Fibroblast of lung (primary cell): ENCODE data around the gene ATG7.

Experiments
- CTCF ChIP-seq, 2 donors: IDR thresholded peaks in 1 of 2; conservative IDR thresholded peaks in 1 of 2; 1 replicate in 1 of 2; 2 replicates in 1 of 2; pipeline ENCODE4 v1.5.1; 2011 to 2012; ENCODE audit warnings: low read length in 2 of 2, control low read depth in 1 of 2, inconsistent platforms in 1 of 2, low read depth in 1 of 2, mild to moderate bottlenecking in 1 of 2
- EZH2 ChIP-seq: IDR thresholded peaks from 2 replicates; pipeline ENCODE4 v1.5.1; 2012; ENCODE audit warnings: low read length, control low read depth, mild to moderate bottlenecking; ENCODE audit errors: missing control alignments

GRCh38 chr3:11351451-11351850 lies 79.3 kb downstream of the ATG7 start:
- TF ChIP-seq CTCF (conservative IDR thresholded peaks at IDR 0.05 in 1 of 2, IDR thresholded peaks at IDR 0.05 in 1 of 2; ENCODE audit: low read depth in 1 of 2, low read length in 2 of 2) (no peak), EZH2 (no peak)
